Motor neuron (in vitro differentiated cells): Measurements from ENCODE around the gene LRP5. TPM values are rescaled to one million over a fixed set of nuclear protein-coding genes. Genes with fewer than 3 reads are reported as not detected.

Experiments used
- ATAC-seq, 8 experiments: fragments of 200-7000 bp; cut with Tn5 transposase; replicated peaks in 6 of 8; 2 replicates each; pipeline ENCODE4 v1.8.0; 2021; ENCODE audit warnings: mild to moderate bottlenecking in 8 of 8, moderate library complexity in 8 of 8
- H3K27ac ChIP-seq, 2 donors: fragments of 250-450 bp; sonication (Bioruptor Pico); 2 replicates each; pipeline ENCODE4 v1.9.0; 2021; ENCODE audit warnings: antibody characterized with exemption in 2 of 2, mild to moderate bottlenecking in 2 of 2, moderate library complexity in 1 of 2
- H3K4me1 ChIP-seq, 2 donors: fragments of 250-450 bp; sonication (Bioruptor Pico); replicated peaks in 1 of 2; 2 replicates each; pipeline ENCODE4 v1.6.1; 2021; ENCODE audit warnings: antibody characterized with exemption in 2 of 2, mild to moderate bottlenecking in 2 of 2, moderate library complexity in 1 of 2
- H3K4me3 ChIP-seq, 5 donors: fragments of 250-450 bp; sonication (Bioruptor Pico); 2 replicates each; pipeline ENCODE4 v1.9.0; 2021; ENCODE audit warnings: antibody characterized with exemption in 5 of 5, mild to moderate bottlenecking in 5 of 5, moderate library complexity in 4 of 5
- WGBS, 10 experiments: fragments of 450-650 bp; shearing (Covaris generic); methylation state at CpG; one replicate each; pipeline ENCODE4 v1.0.0; 2022; 5-methylcytosine and 5-hydroxymethylcytosine counted together
- in situ Hi-C, 9 experiments: fragments of 400-800 bp; cut with MboI; loops; one replicate each; pipeline ENCODE4 v1.15.0; 2021; ENCODE audit warnings: low sequenced_read_pairs in 9 of 9, low pct_unique_long_range_greater_than_20kb in 2 of 9; ENCODE audit not compliant: unreplicated experiment in 9 of 9
- total RNA-seq, 8 experiments: library from RNA; unstranded; fragments of 300-600 nt; gene quantifications; 2 replicates each; pipeline versions ENCODE4 v1.2.3 to v1.2.4, GENCODE V29; 2022

Gene LRP5
- total RNA-seq, 8 experiments from 2014 or later = 4.8 to 49.4 (median 14.0) TPM

DNA sequence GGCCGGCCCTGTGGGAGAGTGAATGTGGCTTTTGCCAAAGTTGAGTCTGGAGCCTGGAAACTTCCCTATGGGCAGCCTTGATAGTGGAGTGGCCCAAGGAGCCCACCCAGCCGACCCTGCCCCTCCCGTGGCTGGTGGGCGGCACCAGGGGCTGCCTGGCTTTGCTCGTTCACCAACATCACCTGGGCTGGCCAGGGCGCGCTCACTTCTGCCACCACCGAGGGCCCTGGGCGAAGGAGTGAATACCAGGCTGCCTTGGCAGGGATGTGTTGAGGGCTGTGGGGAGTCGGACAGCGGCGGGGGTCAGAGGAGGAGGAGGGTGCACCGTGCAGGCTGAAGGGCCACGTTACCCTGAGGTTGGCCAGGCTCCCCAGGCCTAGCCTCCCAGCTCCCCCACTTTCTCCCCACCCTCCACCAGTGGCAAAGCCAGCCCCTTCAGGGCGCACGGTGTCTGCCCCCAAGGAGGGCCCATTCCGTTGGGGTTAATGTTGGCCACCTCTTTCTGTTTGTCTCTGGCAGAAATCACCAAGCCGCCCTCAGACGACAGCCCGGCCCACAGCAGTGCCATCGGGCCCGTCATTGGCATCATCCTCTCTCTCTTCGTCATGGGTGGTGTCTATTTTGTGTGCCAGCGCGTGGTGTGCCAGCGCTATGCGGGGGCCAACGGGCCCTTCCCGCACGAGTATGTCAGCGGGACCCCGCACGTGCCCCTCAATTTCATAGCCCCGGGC lies 125.7 kb downstream of the LRP5 start:
- H3K4me3 ChIP-seq = no peak overlapping the region
- no peak for ATAC-seq
- WGBS, 10 experiments = 80 to 100% (median 91%) methylated on average over 1 to 7 of the region's 34 CpGs; no CpG with 5 or more reads in 6 of the 10 experiments
- H3K27ac ChIP-seq = no peak overlapping the region
- H3K4me1 ChIP-seq = peaks cover 22 to 31% of the 10 kb centered on the region in 2 donors
- in situ Hi-C loops = loop anchor here in 1 of 9 experiments (25.0 kb wide), 1 partner anchor 176 kb away; the partner anchor contains the start of gene C11orf24

DNA sequence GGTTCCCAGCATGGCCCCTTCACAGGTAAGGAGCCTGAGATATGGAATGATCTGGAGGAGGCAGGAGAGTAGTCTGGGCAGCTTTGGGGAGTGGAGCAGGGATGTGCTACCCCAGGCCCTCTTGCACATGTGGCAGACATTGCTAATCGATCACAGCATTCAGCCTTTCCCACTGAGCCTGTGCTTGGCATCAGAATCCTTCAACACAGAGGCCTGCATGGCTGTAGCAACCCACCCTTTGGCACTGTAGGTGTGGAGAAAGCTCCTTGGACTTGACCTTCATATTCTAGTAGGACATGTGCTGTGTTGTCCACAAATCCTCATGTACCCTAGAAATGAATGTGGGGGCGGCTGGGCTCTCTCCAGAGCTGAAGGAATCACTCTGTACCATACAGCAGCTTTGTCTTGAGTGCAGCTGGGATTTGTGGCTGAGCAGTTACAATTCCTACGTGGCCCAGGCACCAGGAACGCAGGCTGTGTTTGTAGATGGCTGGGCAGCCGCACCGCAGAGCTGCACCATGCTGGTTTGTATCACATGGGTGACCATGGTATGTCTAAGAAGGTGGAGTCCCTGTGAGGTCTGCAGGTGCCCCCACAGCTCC lies 126.4 kb downstream of the LRP5 start:
- Histone ChIP-seq H3K4me1 (peaks cover 22 to 31% of the 10 kb centered on the region in 2 donors), H3K4me3 (no peak overlapping the region), H3K27ac (no peak overlapping the region)
- in situ Hi-C loops = loop anchor here in 1 of 9 experiments (25.0 kb wide), 1 partner anchor 176 kb away; the partner anchor contains the start of gene C11orf24
- ATAC-seq = no peak
- 90 to 97% (median 93%) methylated on average over 2 to 4 of the region's 6 CpGs; no CpG with 5 or more reads in 7 of the 10 experiments for WGBS, 10 experiments

DNA sequence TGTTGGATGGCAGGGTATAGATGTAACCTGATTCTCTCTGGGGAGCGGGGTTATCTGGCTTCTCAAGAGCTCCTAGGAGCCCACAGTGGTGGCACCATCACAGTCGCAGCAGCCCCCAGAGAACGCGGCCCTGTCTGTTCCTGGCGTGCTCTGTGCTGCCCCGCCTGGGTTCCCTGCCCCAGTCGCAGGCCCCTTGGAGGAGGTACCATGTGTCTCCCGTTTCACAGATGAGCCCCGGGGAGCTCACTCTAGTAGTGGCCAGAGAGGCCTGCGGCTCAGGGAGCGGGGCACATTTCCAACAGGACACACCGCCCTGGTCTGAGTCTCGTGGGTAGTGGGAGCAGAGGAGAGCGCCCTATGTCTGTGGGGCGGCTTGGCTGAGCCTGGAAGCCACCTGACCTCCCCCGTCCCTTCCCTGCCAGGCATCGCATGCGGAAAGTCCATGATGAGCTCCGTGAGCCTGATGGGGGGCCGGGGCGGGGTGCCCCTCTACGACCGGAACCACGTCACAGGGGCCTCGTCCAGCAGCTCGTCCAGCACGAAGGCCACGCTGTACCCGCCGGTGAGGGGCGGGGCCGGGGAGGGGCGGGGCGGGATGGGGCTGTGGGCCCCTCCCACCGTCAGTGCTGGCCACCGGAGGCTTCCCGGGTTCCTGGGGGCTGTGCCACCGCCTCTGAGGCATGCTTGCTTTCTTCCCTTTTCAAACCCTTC lies 127.1 kb downstream of the LRP5 start:
- in situ Hi-C loops = loop anchor here in 1 of 9 experiments (25.0 kb wide), 1 partner anchor 177 kb away; the partner anchor contains the start of gene C11orf24
- 83 to 100% methylated on average over 1 to 2 of the region's 38 CpGs; no CpG with 5 or more reads in 8 of the 10 experiments for WGBS, 10 experiments
- Histone ChIP-seq H3K4me1 (peaks cover 22 to 31% of the 10 kb centered on the region in 2 donors), H3K4me3 (no peak overlapping the region), H3K27ac (peak overlapping the region in 1 of 2 donors; percentile 7)
- peak in 4 of 8 experiments; percentile 40 to 65 (median 55) for ATAC-seq

DNA sequence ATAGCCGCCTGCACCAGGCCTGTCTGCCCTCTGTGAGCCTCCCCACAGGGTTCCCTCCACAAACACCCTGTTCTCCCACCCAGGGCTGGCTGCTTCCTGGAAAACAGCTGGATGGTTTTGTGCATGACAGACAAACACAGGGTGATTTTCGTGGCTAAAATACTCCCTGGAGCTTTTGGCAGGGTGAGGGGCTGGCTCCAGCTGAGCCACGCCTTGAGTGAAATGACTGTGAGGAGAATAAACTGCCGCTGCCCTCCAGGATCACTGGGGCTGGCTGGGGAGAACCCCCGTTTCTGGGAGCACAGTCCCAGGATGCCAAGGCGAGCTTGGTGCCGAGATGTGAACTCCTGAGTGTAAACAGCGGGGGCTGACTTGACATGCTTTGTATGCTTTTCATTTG lies 127.8 kb downstream of the LRP5 start:
- H3K4me3 ChIP-seq = no peak overlapping the region
- peaks cover 22 to 31% of the 10 kb centered on the region in 2 donors for H3K4me1 ChIP-seq
- 67 to 100% (median 94%) methylated on average over 1 to 5 of the region's 8 CpGs; no CpG with 5 or more reads in 6 of the 10 experiments for WGBS, 10 experiments
- H3K27ac ChIP-seq = peak overlapping the region in 1 of 2 donors; percentile 8
- ATAC-seq = peak in 3 of 8 experiments; percentile 5 to 19 (median 13)
- in situ Hi-C loops = loop anchor here in 1 of 9 experiments (25.0 kb wide), 1 partner anchor 178 kb away; the partner anchor contains the start of gene C11orf24

DNA sequence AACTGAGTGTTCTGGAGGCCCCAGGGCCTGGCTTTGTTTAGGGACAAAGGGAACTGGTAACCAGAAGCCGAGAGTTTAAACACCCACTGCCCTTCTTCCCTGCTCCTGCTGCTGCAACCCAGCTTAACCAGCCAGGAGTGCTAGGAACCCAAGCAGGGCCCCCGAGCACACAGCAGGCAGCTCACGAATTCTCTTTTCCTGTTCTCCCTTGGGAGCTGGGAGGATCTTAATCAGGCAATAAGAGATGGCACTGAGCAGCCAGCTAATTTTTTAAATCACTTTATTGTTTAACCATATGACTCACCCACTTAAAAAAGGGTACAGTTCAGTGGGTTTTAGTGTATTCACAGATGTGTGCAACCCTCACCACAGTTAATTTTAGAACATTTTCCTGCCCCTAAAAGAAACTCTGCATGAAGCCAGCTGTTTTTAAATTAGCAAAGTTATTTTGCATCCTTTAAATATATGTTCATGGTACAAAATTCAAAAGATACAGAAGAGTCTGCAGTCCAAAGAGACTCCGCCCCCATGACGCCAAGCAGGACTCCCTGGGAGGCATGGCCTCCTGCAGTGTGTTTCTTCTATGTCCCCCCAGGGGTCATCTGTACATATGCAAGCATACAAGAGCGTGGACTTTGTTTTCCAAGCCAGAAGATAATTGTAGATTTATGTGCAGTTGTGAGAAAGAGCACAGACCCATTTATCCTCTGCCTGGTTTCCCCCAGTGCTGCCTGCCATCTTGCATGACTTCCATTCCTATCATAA lies 129.3 kb downstream of the LRP5 start:
- no peak overlapping the region for H3K4me3 ChIP-seq
- peak; percentile 51 to 95 (median 72) for ATAC-seq
- peaks cover 22 to 31% of the 10 kb centered on the region in 2 donors for H3K4me1 ChIP-seq
- in situ Hi-C loops = loop anchor here in 1 of 9 experiments (25.0 kb wide), 1 partner anchor 179 kb away; the partner anchor contains the start of gene C11orf24
- 10 to 100% (median 37%) methylated on average over 2 to 5 of the region's 6 CpGs; no CpG with 5 or more reads in 3 of the 10 experiments for WGBS, 10 experiments
- H3K27ac ChIP-seq = peak overlapping the region; percentile 61 to 84

DNA sequence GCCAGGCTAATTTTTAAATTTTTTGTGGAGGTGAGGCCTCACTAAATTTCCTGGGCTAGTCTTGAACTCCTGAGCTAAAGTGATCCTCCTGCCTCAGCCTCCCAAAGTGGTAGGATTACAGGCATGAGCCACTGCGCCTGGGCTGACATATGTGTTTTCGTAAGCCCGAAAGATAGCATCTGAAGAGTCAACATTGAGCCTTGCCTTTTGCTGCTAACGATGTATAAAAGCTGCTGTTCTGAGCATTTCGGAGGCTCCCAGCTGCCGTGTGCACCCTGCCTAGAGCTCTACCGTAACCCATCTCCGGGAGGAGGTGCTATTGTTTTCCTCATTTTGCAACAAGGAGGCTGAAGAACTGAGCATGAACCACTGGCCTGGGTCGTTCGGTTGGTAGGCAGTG lies 130.0 kb downstream of the LRP5 start:
- Histone ChIP-seq H3K4me1 (peaks cover 22 to 34% of the 10 kb centered on the region in 2 donors), H3K27ac (peak overlapping the region in 1 of 2 donors; percentile 84), H3K4me3 (no peak overlapping the region)
- in situ Hi-C loops = loop anchor here in 1 of 9 experiments (25.0 kb wide), 1 partner anchor 180 kb away; the partner anchor contains the start of gene C11orf24
- no peak for ATAC-seq
- 85 to 100% (median 95%) methylated on average over 1 to 7 of the region's 10 CpGs; no CpG with 5 or more reads in 2 of the 10 experiments for WGBS, 10 experiments

DNA sequence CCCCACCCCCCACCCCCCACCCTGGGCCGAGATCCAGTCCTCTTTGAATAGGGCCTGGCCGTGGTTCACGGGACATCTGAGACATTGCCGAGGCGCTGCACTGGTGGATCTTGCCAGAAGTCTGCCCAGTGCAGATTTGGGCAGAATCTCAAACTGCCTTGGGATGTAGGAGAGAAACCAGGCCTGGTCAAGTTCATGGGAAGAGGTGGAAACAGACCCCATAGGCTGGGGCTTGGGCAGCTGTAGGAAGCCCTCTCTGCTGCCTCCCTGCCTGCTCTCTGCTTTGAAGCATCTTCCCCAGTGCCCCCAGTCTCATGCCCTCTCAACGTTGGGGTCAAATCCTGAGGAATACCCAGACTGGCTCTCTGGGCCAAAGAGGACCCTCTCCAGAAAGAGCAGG lies 132.2 kb downstream of the LRP5 start:
- no peak for ATAC-seq
- Histone ChIP-seq H3K4me3 (no peak overlapping the region), H3K4me1 (peaks cover 19 to 33% of the 10 kb centered on the region in 2 donors), H3K27ac (no peak overlapping the region)
- 71 to 100% methylated on average over 1 of the region's 6 CpGs; no CpG with 5 or more reads in 8 of the 10 experiments for WGBS, 10 experiments
- in situ Hi-C loops = loop anchor here in 1 of 9 experiments (25.0 kb wide), 1 partner anchor 182 kb away; the partner anchor contains the start of gene C11orf24

DNA sequence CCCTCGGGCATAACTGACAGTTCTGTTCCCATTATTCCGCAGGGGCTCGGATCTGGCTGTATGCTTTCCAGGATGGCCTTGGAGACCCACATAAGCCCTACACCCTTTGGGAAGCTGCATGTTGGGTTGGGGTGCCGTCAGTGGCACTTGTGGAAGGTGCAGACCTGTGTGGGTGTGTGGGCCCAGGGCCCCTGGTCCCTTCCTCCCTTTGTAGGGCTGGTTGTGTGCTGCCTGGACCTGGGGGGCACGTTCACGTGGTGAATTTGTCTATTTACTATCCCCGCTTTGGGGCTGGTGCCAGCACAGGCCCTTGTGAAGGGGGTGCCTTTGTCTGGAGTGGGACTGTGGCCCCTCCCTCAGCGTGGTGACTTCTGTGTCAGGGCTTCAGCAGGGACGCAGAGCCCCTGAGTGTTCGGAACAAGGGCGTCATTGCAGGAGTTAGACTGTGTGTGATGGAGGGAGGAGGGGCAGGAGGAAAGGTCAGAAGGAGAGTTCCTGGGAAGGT lies 133.2 kb downstream of the LRP5 start:
- Histone ChIP-seq H3K4me3 (no peak overlapping the region), H3K4me1 (peaks cover 15 to 23% of the 10 kb centered on the region in 2 donors), H3K27ac (no peak overlapping the region)
- ATAC-seq = no peak
- in situ Hi-C loops = loop anchor here in 1 of 9 experiments (25.0 kb wide), 1 partner anchor 183 kb away; the partner anchor contains the start of gene C11orf24
- 80 to 90% (median 81%) methylated on average over 1 to 5 of the region's 11 CpGs; no CpG with 5 or more reads in 6 of the 10 experiments for WGBS, 10 experiments

DNA sequence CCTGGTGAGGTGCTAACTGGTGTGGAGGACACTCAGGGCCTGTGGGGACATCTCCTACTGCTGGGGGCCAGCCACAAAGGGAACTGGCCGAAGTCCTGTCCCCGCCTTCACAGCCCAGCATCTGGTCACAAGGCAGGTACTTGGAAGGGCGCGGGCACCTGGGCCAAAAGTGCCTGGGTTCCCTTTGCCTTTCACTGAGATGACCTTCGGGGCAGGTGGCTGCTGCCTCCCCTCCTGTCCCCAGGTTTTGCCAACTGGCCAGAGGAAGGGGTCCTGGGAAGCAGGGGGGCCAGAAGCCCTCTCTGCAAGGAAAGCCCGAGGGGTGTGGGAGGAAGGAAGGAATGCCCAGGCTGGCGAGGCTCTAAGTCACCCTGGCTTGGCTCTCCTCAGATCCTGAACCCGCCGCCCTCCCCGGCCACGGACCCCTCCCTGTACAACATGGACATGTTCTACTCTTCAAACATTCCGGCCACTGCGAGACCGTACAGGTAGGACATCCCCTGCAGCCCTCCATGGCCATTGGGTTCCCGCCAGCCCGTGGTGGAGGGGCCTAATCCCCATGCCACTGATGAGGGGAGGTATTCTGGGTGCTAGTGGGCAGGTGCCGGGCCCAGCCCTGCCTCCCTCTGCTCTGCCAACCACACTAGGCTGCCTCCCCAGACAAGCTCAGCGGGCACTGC lies 133.8 kb downstream of the LRP5 start:
- no peak overlapping the region for H3K27ac ChIP-seq
- 87 to 100% (median 97%) methylated on average over 3 to 6 of the region's 18 CpGs; no CpG with 5 or more reads in 5 of the 10 experiments for WGBS, 10 experiments
- no peak overlapping the region for H3K4me3 ChIP-seq
- in situ Hi-C loops = loop anchor here in 1 of 9 experiments (25.0 kb wide), 1 partner anchor 184 kb away; the partner anchor contains the start of gene C11orf24
- ATAC-seq = no peak
- H3K4me1 ChIP-seq = peaks cover 11 to 18% of the 10 kb centered on the region in 2 donors

DNA sequence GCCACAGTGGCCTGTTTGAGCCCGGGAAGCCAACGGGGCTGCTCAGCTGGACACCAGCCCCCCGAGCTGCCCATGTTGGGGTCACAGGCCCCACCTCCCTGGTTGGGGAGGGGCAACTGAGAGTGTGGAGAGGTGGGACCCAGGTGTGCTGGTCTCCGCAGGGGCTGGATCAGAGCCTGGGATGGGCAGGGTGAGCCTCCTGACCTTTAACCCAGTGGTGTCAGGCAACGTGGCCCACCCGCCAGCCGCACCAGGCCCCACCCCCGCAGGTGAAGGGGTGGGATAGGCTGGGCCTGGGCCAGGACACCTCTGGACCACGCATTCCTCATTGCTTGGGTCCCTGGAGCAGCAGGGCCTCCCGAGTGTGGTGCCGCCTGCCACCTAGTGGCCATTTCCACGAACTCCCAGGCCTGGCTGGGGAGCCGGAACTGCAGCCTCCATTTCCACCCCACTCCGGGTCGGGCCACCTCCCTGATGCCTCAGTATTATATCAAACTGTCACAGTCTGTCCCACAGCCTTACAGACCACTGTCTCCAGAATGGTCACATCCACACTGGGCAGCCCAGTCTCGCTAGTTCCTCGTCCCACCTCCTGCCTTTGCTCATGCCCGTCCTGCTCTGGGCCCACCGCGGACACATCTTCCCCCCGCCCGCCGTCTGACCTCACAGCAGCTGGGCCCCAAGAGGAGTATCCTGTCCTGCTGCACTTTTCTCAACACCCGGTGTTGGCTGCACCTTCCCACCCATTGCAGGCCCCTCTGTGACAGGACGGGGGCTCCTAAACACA lies 134.8 kb downstream of the LRP5 start:
- in situ Hi-C loops = loop anchor here in 1 of 9 experiments (25.0 kb wide), 1 partner anchor 185 kb away; the partner anchor contains the start of gene C11orf24
- no peak overlapping the region for H3K27ac ChIP-seq
- peak; percentile 93 to 99 (median 97) for ATAC-seq

More for the DNA sequence above, 134.8 kb downstream of the LRP5 start:
- no peak overlapping the region for H3K4me3 ChIP-seq
- peaks cover under 1 to 8% of the 10 kb centered on the region in 2 donors for H3K4me1 ChIP-seq
- WGBS, 10 experiments = 19 to 100% (median 95%) methylated on average over 3 to 7 of the region's 25 CpGs; no CpG with 5 or more reads in 5 of the 10 experiments
